Aorta (tissue), 5 donors: Measurements from ENCODE around the gene LIFR. TPM values are rescaled to one million over a fixed set of nuclear protein-coding genes. Genes with fewer than 3 reads are reported as not detected.
A peak's percentile ranks its signal among the peaks of the same experiment; 100 is the strongest.

ENCODE experiments used
- ATAC-seq: fragments of 200-7000 bp; cut with Tn5 transposase; one replicate; pipeline ENCODE4 v1.9.1; 2022; ENCODE audit warnings: moderate library complexity; ENCODE audit not compliant: low FRiP score
- DNase-seq, 2 donors: peaks; one replicate each; pipeline ENCODE4 v3.0.0-alpha.2; 2020
- H3K27ac ChIP-seq, 2 donors: one replicate each; pipeline ENCODE4 v1.5.1; 2013; ENCODE audit warnings: low read length in 2 of 2, mild to moderate bottlenecking in 2 of 2, moderate library complexity in 2 of 2, control low read depth in 1 of 2, inconsistent platforms in 1 of 2, low read depth in 1 of 2
- H3K27me3 ChIP-seq, 2 donors: one replicate each; pipeline ENCODE4 v1.6.1; 2013; ENCODE audit warnings: control low read depth in 1 of 2, low read length in 1 of 2, mild to moderate bottlenecking in 1 of 2, moderate library complexity in 1 of 2; ENCODE audit not compliant: insufficient read depth in 2 of 2, control insufficient read depth in 1 of 2
- H3K36me3 ChIP-seq, 2 donors: one replicate each; pipeline ENCODE4 v1.6.1; 2013; ENCODE audit warnings: control low read depth in 1 of 2, low read length in 1 of 2, mild to moderate bottlenecking in 1 of 2; ENCODE audit not compliant: insufficient read depth in 2 of 2, control insufficient read depth in 1 of 2
- H3K4me1 ChIP-seq, 2 donors: one replicate each; pipeline ENCODE4 v1.6.1; 2013; ENCODE audit warnings: low read length in 2 of 2, control low read depth in 1 of 2, mild to moderate bottlenecking in 1 of 2, moderate library complexity in 1 of 2; ENCODE audit not compliant: insufficient read depth in 2 of 2, control insufficient read depth in 1 of 2
- H3K4me3 ChIP-seq, 2 donors: one replicate each; pipeline ENCODE4 v1.5.1; 2013; ENCODE audit warnings: low read length in 2 of 2, control low read depth in 1 of 2, mild to moderate bottlenecking in 1 of 2
- H3K9me3 ChIP-seq: one replicate; pipeline ENCODE4 v1.6.1; 2013; ENCODE audit warnings: mild to moderate bottlenecking, low read length; ENCODE audit not compliant: control insufficient read depth
- WGBS, 2 donors: extraction: QIAGEN DNeasy Blood & Tissue Kit; methylation state at CpG; one replicate each; pipeline ENCODE4 v1.1.7; 2013; 5-methylcytosine and 5-hydroxymethylcytosine counted together
- intact Hi-C, 2 donors: fragments of 100-400 bp; cut with DNase I; formaldehyde crosslinking; loops; one replicate each; pipeline versions ENCODE4 v1.14.2 to v1.15.0; 2022
- polyA plus RNA-seq, 2 donors: library from polyadenylated mRNA; stranded (reverse); fragments of 200-250 nt; gene quantifications; one replicate each; pipeline ENCODE4 v1.2.3, GENCODE V29; 2013
- total RNA-seq, 2 donors: library from RNA; stranded (reverse); fragmentation: NEBNext Ultra II Directional; extraction: Animal tissue kit (Norgen Biotek cat#: 25700); gene quantifications; one replicate each; pipeline ENCODE4 v1.2.1, GENCODE V29; 2021
- donor health status: healthy with polysubstance abuse.
- donor health status: Bipolar disorder and iron deficiency.
- donor health status: DM: no; HTN: no; CAD: no.
- donor health status: DM: no; HTN: no; CAD: no.
- donor health status: DM: yes; HTN: yes; CAD: no.

The LIFR gene
- total and polyA plus RNA-seq, 4 donors = 2.4 to 69.6 (median 39.7) TPM

DNA sequence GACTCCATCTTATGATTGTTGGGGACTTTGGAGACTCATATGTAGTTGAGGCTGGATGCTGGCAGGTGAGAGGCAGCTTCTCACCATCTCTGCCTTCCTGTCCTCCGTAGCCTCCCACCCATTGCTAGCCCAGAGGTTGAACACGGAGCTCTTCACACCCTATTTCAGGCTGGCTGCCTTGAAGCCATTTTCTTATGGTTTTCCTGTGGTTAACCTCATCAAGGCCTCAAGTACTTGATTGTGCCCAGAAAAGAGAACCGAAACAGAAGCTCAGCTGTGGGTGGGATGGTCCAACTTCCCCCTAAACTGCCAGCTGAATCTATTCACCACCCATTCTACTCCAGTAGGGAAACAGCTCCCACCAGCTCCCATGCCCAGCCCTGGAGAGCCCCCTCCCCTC is 102.9 kb downstream of the LIFR start:
- intact Hi-C loops = no loop called here
- ATAC-seq = no peak
- WGBS, 2 donors = 88 to 92% methylated on average over 3 of the region's 3 CpGs

DNA sequence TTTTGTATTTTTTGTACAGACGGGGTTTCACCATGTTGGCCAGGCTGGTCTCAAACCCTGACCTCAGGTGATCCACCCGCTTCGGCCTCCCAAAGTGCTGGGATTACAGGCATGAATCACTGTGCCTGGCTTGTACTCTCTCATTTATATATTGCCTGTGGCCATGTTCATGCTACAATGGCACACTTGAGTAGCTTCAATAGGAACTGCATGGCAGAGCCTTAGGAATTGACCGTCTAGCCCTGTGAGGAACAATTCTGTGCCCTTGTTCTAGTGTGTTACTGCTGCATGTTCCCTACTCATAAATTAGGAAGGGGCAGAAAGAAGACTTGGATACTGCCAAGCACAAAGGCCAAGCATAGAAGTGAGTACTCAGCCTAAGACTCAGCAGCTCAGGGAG is 104.2 kb downstream of the LIFR start:
- Histone ChIP-seq H3K9me3 (no peaks in the 10 kb centered on the region), H3K4me3 (no peak overlapping the region), H3K4me1 (no peaks in the 10 kb centered on the region), H3K36me3 (no peaks in the 10 kb centered on the region), H3K27ac (no peak overlapping the region), H3K27me3 (no peaks in the 10 kb centered on the region)
- DNase-seq (no peak), ATAC-seq (no peak)
- 97 to 98% methylated on average over 4 of the region's 4 CpGs for WGBS, 2 donors
- intact Hi-C loops = no loop called here

More for the DNA sequence above, 102.9 kb downstream of the LIFR start:
- Histone ChIP-seq H3K9me3 (no peaks in the 10 kb centered on the region), H3K4me3 (no peak overlapping the region), H3K27ac (no peak overlapping the region), H3K4me1 (no peaks in the 10 kb centered on the region), H3K27me3 (no peaks in the 10 kb centered on the region), H3K36me3 (peaks cover 0 to 2% of the 10 kb centered on the region in 2 donors)
- peak in 1 of 2 donors; percentile 38 for DNase-seq

DNA sequence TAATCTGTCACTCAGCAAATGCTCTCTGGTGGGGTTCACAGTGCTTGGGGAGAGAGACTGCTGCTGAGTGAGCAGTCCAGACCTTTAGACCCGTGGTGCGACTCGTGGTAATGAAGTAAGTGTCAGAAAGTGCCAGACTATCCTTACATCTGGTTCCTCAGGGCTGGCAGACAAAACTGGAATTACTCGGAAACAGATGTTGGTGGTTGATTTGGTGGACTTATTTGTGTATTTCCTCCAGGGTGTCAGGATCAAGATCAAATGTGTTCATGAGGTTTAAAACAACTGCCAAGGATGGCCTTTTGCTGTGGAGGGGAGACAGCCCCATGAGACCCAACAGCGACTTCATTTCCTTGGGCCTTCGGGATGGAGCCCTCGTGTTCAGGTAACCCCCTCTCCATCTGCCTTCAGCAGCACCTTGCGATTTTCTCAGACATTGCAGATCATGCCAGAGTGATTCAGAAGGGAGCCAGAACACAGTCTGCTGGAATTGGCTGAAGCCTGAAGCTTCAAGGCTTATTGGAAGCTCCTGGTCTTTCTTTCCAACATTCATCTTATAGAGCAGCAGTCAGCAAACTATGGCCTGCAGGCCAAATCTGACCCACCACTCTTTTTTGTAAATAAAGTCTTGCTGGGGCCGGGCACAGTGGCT is 105.2 kb downstream of the LIFR start:
- 88 to 93% methylated on average over 9 of the region's 9 CpGs for WGBS, 2 donors
- intact Hi-C loops = no loop called here
- ATAC-seq (no peak), DNase-seq (no peak)
- Histone ChIP-seq H3K27ac (no peak overlapping the region), H3K4me1 (no peaks in the 10 kb centered on the region), H3K4me3 (no peak overlapping the region), H3K36me3 (no peaks in the 10 kb centered on the region), H3K27me3 (no peaks in the 10 kb centered on the region), H3K9me3 (no peaks in the 10 kb centered on the region)

DNA sequence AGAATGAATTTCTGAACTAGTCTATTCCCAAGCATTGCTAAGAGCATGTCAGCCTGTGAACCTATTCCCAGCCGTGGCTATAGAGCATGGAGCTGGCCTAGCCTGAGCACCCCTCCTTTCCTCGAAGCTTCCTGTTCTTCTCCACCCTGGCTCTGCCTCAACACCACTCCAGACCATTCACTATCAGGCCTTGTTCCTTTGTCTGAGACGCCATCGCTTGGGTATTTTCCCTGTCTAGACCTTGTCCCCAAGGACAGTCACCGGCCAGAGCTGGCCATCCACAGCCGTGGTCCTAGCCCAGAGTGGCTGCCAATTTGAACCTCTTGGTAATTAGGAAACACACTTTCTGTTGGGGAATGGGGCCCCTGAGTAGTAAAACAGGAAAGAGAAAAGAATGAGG is 105.8 kb downstream of the LIFR start:
- ATAC-seq (no peak), DNase-seq (no peak)
- intact Hi-C loops = no loop called here
- no peaks in the 10 kb centered on the region for H3K4me1 ChIP-seq
- no peak overlapping the region for H3K4me3 ChIP-seq
- WGBS, 2 donors = 76 to 85% methylated on average over 6 of the region's 6 CpGs
- no peak overlapping the region for H3K27ac ChIP-seq
- H3K9me3 ChIP-seq = no peaks in the 10 kb centered on the region
- no peaks in the 10 kb centered on the region for H3K27me3 ChIP-seq
- no peaks in the 10 kb centered on the region for H3K36me3 ChIP-seq

DNA sequence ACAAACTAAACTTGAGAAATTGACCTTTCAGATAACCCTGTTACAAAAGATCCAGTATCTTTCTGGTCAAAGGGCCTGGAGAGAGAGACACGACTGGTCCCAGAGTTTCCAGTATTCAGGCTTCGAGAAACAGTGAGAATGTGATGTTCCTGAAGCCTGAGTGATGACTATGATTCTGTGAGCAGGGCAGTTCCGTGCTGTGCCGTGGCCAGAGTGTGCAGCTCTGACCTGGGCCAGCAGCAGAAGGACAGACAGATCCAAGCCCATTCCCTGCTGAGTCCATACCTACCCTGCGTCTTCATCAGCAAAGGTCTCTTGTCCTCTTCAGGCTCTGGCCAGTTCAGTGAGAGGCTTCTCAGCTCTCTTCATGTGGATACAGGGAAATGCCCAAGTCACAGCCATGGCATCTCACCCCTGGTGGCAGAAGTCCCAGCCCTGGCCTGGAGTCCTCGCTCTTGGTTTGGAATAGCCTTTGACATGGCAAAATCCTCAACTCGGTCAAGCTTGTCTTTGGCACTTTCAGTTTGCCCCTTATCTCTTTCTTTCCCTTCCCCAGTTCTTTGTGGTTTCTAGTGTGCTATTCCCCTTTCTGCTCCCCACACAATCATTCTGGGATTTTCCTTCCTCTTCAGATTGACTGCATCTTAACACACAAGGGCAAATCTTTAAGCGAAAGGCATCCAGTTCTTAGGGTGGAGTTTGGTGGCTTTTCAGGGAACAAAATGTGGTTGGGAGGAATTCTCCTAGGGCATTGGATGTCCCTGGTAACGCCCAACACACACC is 107.7 kb downstream of the LIFR start:
- 54 to 72% methylated on average over 9 of the region's 9 CpGs for WGBS, 2 donors
- ATAC-seq (no peak), DNase-seq (no peak)
- intact Hi-C loops = no loop called here
- no peaks in the 10 kb centered on the region for H3K9me3 ChIP-seq
- no peaks in the 10 kb centered on the region for H3K4me1 ChIP-seq
- H3K36me3 ChIP-seq = no peaks in the 10 kb centered on the region
- no peak overlapping the region for H3K4me3 ChIP-seq
- no peak overlapping the region for H3K27ac ChIP-seq
- no peaks in the 10 kb centered on the region for H3K27me3 ChIP-seq

DNA sequence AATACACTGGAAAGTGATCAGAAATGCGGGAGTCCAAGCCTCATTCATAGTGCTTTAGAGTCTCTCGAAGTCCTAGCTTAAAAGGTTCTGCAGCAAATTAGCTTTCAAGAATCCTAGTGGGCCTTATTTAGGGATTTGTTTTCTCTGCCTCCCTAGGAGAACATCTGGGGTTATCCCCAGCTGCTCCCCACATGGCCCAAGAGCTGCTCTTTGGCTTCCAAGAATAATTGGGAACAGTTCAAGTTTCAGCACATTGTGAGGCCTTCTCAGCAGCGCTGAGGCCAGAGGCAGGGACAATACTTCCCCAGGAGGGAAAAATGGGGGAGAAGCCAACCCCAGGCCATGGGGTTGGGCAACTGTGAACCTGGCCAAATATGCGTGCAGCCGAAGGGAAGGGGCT is 108.7 kb downstream of the LIFR start:
- Histone ChIP-seq H3K4me1 (no peaks in the 10 kb centered on the region), H3K27ac (no peak overlapping the region)

DNA sequence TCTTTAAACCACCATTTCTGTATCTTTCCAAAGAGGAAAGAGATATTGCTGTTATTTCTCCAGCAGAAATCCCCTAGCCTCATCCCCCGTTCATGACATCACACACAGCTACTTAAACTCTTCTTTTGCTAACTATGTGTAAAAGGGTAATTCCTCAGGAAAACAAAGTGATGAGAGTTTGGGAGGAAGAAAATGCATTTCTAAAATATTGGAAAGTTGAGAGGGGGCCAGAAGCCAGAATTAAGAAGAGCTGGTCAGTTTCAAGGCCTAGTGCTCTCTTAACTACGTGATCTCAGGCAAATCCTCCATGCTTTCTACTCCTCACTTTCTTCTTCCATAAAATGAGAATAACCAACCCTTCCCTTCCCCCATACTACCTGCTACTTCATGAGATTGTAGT is 109.4 kb downstream of the LIFR start:
- H3K4me3 ChIP-seq = no peak overlapping the region
- H3K27ac ChIP-seq = no peak overlapping the region
- no peaks in the 10 kb centered on the region for H3K36me3 ChIP-seq
- no peak for ATAC-seq
- intact Hi-C loops = no loop called here
- no peak for DNase-seq
- no peaks in the 10 kb centered on the region for H3K27me3 ChIP-seq
- H3K9me3 ChIP-seq = no peaks in the 10 kb centered on the region
- H3K4me1 ChIP-seq = no peaks in the 10 kb centered on the region
- 94 to 99% methylated on average over 2 of the region's 2 CpGs for WGBS, 2 donors

More for the DNA sequence above, 108.7 kb downstream of the LIFR start:
- no peaks in the 10 kb centered on the region for H3K27me3 ChIP-seq
- no peaks in the 10 kb centered on the region for H3K36me3 ChIP-seq
- DNase-seq (no peak), ATAC-seq (peak; percentile 75)
- intact Hi-C loops = no loop called here
- no peaks in the 10 kb centered on the region for H3K9me3 ChIP-seq
- 34 to 49% methylated on average over 5 of the region's 5 CpGs for WGBS, 2 donors
- no peak overlapping the region for H3K4me3 ChIP-seq

DNA sequence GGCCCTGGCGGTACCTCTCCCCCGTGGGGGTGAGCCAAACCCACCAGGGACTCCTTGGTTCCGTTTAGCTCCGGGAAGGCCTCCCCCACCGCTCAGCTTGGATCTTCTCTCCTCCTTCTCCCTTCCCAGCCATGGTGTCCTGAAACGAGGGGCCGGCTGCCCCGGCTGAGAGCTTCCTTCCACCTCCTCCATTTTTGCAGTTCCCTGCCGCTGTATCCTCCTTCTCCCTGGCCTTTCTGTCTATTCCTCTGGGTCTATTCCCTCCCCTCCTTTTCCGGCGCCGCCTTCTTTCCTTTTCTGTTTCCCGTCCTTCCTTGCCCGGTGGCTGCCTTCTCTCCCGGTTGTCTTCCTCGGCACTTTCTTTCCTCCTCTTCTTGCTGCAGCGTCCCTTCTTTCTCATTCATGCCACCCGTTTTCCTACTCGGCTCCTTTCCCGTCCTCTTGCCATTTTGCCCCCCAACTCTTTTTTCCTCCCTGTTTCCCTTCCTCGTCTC is 110.4 kb downstream of the LIFR start:
- no peaks in the 10 kb centered on the region for H3K36me3 ChIP-seq
- peak; percentile 28 for ATAC-seq
- H3K9me3 ChIP-seq = no peaks in the 10 kb centered on the region
- H3K27me3 ChIP-seq = no peaks in the 10 kb centered on the region
- H3K4me3 ChIP-seq = peak overlapping the region; percentile 7 to 15
- WGBS, 2 donors = 37 to 45% methylated on average over 20 to 21 of the region's 21 CpGs
- intact Hi-C loops = no loop called here
- H3K27ac ChIP-seq = peak overlapping the region in 1 of 2 donors; percentile 46
- H3K4me1 ChIP-seq = no peaks in the 10 kb centered on the region
- DNase-seq = peak in 1 of 2 donors; percentile 44
